HepG2 (cell line): ENCODE data around the gene JAKMIP3.

Experiments used
- GTF2F1 ChIP-seq: fragments of 150-350 bp; IDR thresholded peaks from 2 replicates; pipeline ENCODE4 v1.6.1; 2014; ENCODE audit warnings: low read length
- IRF1 ChIP-seq: sonication (generic); formaldehyde crosslinking; IDR thresholded peaks from 2 replicates; pipeline ENCODE4 v1.4.0; 2020; ENCODE audit warnings: low read depth, mild to moderate bottlenecking, missing genetic modification reagents
- MAX ChIP-seq: IDR thresholded peaks from 2 replicates; pipeline ENCODE4 v1.6.1; 2012; ENCODE audit warnings: inconsistent platforms
- MBNL3 ChIP-seq: fragments of 250-450 bp; sonication (Bioruptor Pico); conservative IDR thresholded peaks from 2 replicates; pipeline ENCODE4 v1.8.0; 2022; ENCODE audit warnings: mild to moderate bottlenecking, inconsistent platforms
- PREB ChIP-seq: sonication (generic); formaldehyde crosslinking; IDR thresholded peaks from 2 replicates; pipeline ENCODE4 v1.4.0; 2020; ENCODE audit warnings: missing genetic modification reagents
- SMAD3 ChIP-seq: sonication (generic); formaldehyde crosslinking; IDR thresholded peaks from 2 replicates; pipeline ENCODE4 v1.4.0; 2020; ENCODE audit warnings: missing genetic modification reagents
- SUZ12 ChIP-seq: fragments of 150-350 bp; IDR thresholded peaks from 2 replicates; pipeline ENCODE4 v1.6.1; 2014; ENCODE audit warnings: low read depth, low read length

GRCh38 chr10:132043861-132044695 lies 21.7 kb upstream of the JAKMIP3 start:
- TF ChIP-seq MBNL3 (no peak), PREB (no peak), SUZ12 (no peak), SMAD3 (CRISPR knock-in tag) (no peak), IRF1 (no peak), GTF2F1 (no peak), MAX (no peak)
